GM19099 (cell line): ENCODE data around the gene SBF1.

Experiments used
- POLR2A ChIP-seq: IDR thresholded peaks from 3 replicates; pipeline ENCODE4 v1.6.1; 2011; ENCODE audit warnings: low read depth; ENCODE audit not compliant: insufficient read length; ENCODE audit errors: extremely low read depth

The SBF1 gene

DNA sequence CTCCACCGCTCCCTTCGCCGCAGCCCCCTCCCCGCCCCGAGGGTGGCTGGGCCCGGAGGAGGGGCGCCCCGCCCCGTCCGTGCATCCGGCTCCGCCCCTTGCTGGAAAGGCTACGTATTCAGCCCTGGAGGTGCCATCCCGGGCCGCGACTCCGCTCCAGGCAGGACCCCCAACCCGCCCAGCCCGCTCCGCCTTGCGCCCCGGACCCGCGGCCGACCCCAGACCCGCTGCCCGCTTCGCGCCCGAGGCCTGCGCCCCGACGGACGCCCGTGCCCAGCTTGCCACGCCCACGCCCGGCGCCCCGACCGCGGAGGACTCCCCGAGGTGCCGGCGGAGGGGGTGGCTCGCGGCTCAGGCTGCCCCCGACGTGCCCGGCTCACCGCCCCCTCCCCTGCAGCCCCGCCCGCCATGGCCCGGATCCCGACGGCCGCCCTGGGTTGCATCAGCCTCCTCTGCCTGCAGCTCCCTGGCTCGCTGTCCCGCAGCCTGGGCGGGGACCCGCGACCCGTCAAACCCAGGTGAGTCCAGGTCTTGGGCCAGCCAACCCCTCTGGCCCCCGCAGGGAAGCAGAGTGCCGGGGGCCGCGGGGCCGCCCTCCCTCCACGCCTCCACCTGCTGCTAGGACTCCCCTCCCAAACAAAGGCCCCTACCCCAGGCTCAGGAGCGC lies 6.7 kb upstream of the SBF1 start, which contains the start of gene ADM2:
TSS of gene ADM2 (plus strand) at position 104 of the 667 bp plus-strand sequence. CDS start at position 409, 305 bp downstream.
- TF ChIP-seq POLR2A = no peak

DNA sequence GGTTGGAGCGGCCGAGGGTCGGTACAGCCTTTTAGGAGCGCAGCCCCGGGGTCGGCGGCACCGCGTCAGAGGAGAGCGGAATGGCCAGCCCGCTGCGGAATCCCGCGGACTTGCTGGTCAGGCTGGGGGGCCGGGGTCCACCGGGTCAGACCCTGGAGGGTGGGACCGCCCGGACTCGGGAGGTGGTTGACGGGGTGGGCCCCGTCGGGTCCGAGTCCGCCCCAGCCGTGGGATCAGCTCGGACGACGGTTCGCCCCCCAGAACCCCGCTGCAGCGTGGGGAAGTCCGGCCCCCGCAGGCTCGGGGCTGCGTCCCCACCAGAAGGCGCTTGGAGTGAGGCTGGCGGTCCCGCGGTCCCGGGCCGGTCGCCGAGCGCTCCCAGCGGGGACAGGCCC lies 6.2 kb upstream of the SBF1 start:
- no peak for TF ChIP-seq POLR2A

DNA sequence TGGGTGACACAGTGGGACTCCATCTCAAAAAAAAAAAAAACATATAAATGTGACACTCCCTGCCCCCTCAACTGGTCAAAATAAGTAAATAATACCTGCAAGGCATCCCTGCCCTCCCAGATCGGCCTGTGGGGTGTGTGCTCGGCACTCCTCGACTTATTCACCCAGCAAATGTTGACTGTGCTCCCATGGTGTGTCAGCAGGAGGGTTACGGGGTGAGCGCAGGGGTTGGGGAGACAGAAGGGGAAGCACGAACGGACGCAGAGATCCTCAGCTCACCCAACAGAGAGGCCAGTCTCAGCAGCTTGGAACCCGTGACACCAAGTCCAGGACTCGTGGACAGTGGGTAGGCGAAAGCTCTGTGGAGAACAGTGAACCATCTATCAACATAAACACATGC lies 4.9 kb upstream of the SBF1 start:
- TF ChIP-seq POLR2A = no peak

- no peak for TF ChIP-seq POLR2A
These were observed 3.1 kb upstream of the SBF1 start for GRCh38 chr22:50477923-50478322.

DNA sequence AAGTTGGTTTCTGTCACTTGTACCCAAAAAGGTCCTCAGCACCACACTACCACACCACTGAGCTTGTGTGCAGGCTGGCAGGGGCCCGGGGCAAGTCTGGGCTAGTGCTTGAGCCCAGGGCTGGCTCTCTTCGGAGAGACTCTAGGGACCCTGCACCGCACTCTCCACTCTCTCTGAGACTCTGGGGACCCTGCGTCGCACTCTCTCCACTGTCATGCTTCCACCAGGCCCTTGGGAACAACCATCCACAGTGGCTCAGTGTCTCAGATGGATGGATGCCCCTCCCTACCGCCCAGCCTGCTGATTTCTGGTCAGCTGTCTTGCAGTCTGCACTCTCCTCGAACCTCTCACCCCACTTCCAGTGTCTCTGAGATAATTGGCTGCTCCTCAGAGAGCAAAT lies 2.0 kb upstream of the SBF1 start:
- no peak for TF ChIP-seq POLR2A

GRCh38 chr22:50475652-50476002 lies 792 bp upstream of the SBF1 start:
- TF ChIP-seq POLR2A = no peak

DNA sequence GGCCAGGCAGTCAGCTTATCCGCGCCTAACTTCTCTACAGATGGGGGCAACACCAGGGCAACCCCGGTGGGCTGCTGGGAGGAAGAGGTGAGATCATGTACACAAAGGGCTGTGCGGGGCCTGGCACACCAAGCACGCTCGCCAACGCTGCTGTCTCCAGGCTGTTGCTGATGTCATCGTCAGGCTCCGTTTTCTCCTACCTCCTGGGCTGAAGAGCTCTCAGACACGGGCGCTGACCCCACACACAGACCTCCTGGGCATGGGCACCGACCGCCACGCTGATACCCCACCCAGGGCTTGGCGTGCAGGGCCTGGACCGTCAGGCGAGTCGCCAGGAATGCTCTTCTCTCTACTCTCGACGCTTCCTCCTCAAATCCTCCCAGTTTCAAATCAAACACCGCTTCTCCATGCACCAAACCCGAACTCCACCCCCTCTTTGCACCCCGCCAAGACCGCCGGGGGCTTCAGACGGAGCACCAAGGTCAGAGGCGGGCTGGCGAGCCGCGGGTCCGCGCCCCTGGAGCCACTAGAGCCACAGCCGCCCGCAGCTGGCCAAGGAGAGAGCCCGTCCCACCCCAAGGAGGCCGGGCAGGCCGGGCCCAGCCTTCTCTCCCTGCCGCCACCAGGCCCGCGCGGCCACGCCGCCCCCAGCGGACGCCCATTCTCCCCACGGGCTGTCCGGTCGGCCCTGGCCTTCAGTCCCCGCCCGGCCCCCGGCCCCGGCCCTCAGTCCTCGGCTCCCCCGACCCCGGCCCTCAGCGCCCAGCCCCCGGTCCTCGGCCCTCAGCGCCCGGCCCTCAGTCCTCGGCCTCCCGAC lies 772 bp downstream of the SBF1 start:
- TF ChIP-seq POLR2A = no peak

DNA sequence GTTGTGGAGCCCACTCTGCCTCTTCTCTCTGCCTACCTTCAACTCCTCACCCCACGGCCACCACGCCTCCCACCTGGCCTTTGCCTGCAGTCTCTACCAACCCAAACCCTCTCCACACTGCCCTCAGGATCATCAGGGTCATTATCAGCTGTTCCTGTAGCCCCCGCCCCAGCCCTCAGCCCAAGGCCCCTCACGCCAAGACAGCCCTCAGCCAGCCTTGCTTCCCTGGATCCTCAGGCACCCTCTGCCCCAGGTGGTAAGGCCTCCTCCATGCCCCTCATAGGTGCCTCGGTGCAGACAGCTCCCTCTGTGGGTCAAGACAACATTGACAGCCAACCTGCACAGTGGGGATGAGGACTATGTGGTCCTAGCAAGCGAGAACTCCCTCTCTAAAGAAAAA lies 1.7 kb downstream of the SBF1 start:
- no peak for TF ChIP-seq POLR2A

DNA sequence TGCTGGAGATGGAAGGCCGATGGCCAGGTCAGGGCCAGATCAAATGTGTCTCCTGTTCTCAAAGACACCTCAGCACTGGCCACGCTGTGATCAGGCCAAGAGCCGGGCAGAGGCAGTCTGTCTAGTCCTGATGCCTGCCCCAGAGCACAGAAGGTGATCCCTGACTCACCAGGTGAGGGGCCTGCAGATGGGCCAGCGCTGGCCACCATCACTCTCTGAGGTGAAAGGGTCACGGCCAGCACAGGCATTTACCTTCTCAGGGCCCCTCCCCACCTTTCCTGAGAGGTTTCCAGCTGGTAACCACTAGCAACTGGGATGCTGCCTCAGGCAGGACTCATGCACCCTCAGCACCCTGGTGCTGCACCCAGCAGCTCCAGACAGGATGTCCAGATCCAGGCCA lies 2.9 kb downstream of the SBF1 start:
- no peak for TF ChIP-seq POLR2A

DNA sequence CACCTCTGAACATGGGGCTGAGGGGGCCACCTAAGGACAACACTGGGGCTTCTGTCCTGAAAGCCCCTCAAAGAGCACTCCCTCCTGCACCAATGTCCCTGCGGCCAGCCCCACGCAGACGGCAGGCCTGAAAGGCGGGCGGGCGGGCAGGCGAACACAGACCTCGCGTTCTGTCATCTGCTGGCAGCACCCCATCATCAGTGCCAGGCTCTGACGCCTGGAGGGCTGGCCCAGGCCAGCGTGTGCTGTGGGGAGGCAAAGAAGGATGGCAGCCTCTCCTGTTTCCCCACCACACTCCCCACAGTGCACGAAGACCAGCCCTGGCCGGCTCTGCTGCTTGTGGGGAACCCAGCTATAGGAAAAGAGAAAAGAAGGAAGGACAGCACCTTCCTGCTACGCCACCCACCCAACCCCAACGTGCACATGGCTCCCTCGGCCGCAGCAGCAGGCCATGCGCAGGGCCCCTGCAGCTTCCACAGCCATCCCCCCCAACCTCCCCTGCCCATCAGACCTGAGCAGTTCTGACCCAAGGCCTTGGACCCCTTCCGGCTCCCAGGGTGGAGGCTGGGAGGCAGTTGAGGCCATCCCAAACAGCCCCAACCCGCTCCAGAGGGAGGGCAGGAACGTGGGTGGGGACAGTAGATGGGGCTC lies 3.5 kb downstream of the SBF1 start:
- no peak for TF ChIP-seq POLR2A

- TF ChIP-seq POLR2A = no peak
These were observed 4.3 kb downstream of the SBF1 start for GRCh38 chr22:50470491-50470890.

DNA sequence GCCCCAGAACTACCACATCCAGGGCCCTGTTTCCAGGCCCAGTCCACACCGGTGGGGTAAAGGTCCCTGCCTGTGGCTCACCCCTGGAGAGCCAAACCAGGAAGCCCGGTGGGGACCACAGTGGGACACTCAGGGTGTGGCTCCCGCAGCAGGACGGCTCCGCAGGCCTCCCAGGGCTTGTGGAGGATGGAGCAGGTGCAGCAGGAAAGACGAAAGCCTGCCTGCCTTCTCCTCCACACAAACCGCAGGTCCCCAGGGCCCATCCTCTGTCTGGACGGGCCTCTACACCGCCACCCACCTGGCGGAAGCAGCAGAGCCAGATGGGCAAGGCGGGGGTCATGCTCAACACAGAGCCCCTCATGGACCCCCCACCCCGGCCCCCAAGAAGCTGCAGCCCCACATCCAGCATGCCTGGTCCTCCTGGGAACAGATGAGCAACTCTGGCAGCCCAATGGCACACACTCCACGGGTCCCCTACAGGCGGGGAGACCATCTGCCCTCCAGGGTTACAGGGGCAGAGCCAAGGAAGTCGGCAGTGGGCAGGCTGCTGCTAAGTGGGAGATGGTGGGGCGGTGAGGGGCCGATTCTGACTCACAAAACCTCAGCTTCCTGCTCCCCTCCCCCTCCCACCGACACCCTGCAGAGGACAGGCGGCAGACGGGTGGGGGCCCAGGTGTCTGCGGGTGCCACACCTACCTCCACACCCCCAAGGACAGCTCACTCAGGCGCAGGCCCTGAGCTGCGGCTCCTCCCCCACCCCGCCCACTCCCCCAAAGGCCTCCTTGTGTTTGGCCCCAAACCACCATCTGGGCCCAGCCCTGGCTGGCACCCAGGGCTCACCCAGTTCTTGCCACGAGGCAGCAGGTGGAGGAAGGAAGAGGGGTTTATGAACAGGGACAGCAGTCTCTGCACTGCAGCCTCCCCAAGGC lies 5.2 kb downstream of the SBF1 start:
- peak; percentile 43 for TF ChIP-seq POLR2A

DNA sequence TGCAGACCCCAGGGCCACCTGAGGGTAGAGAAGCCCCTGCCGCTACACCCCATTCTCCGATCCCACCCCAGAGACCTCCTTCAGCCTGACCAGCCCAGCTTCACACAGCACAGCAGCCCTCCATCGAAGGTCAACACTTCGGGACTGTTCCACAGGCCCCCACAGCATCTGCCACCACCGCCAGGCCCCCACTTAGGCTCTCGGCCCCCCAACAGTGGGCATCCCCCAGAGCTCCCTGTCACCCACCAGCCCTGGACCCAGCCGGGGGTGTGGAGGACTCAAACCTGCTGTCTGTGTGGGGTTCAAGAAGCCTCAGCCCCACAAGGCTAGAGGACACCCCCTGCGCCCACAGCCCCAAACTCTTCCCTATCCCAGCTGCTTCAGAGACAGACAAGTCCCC lies 6.2 kb downstream of the SBF1 start:
- TF ChIP-seq POLR2A = no peak

- TF ChIP-seq POLR2A = no peak
These were observed 6.9 kb downstream of the SBF1 start for GRCh38 chr22:50467773-50468440.
